Ectodermal cell (in vitro differentiated cells): ENCODE results near the gene TENM3.

Experiments used
- H3K27ac ChIP-seq: 2 replicates; pipeline ENCODE4 v1.7.0; 2013; ENCODE audit warnings: mild to moderate bottlenecking, low read depth, low read length; ENCODE audit not compliant: insufficient read depth, poor library complexity, severe bottlenecking
- H3K27me3 ChIP-seq: 2 replicates; pipeline ENCODE4 v1.7.0; 2013; ENCODE audit warnings: mild to moderate bottlenecking, low read length; ENCODE audit not compliant: insufficient read depth, control insufficient read depth, poor library complexity, severe bottlenecking
- H3K36me3 ChIP-seq: one replicate; pipeline ENCODE4 v1.7.0; 2013; ENCODE audit warnings: low read length; ENCODE audit not compliant: control insufficient read depth, insufficient read depth
- H3K4me1 ChIP-seq: one replicate; pipeline ENCODE4 v1.7.0; 2013; ENCODE audit warnings: low read length; ENCODE audit not compliant: control insufficient read depth, insufficient read depth
- H3K4me3 ChIP-seq: 2 replicates; pipeline ENCODE4 v1.7.0; 2013; ENCODE audit warnings: low read depth, low read length, control low read depth; ENCODE audit not compliant: insufficient read depth
- H3K9me3 ChIP-seq: 2 replicates; pipeline ENCODE4 v1.7.0; 2013; ENCODE audit warnings: mild to moderate bottlenecking, low read length, moderate library complexity; ENCODE audit not compliant: control insufficient read depth
- WGBS, 2 experiments: methylation state at CpG; one replicate each; pipeline ENCODE4 v1.1.7; 2013; ENCODE audit warnings: missing lambda C conversion rate in 2 of 2; 5-methylcytosine and 5-hydroxymethylcytosine counted together

TENM3 gene

DNA sequence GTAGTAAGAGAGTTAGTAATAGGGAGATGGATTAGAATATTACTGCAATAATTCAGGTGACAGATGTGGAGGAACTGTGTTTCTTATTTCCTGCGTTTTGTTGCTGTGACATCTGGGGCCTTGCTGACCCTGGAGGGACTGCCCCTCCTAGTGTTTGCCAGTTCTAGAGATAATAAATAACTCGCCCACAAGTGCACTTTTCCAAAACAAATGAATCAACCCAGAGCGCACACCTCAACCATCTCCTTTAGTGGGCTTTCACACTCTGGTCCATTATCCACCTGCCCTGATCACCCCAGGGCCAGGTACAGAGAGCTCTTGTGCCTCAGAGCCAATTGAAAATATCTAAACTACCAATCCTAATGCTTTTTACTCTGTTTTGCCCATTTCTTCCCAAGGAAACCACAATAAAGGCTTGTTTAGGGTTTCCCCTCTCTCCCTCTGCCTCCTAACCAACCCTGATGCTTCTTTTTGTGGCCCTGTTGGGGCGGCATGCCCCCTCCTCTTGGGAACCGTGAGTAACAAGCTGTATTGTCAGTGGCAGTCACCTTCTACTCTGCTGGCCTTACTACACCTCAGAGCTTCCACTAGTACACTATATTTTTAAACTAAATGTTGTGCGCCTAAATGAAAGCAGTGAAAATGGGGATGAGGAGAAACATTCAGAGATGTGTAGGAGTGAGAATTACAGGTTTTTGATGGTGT lies 270.5 kb downstream of the TENM3 start:
- Histone ChIP-seq H3K9me3 (no peaks in the 10 kb centered on the region), H3K36me3 (no peaks in the 10 kb centered on the region), H3K27me3 (no peaks in the 10 kb centered on the region), H3K4me3 (no peak overlapping the region), H3K4me1 (peaks cover 9% of the 10 kb centered on the region), H3K27ac (no peak overlapping the region)
- 81 to 85% methylated on average over 6 of the region's 6 CpGs for WGBS, 2 experiments

DNA sequence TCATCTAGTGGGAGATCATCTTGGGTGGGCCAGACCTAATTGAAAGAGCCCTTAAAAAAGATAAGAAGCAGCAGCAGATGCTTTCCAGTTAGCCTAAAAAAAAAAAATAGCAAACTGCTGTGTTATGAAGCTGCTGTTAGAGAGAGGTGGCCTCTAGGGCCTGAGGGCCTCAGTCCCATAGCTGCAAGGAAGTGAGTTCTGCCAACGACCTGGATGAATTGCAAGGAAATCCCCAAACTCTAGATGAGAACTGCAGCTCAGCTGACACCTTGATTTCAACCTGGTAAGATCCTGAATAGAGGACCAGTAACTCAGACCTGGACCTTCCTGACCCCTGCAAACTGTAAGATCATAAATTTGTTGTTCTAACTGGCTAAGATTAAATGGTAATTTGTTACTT lies 275.2 kb downstream of the TENM3 start:
- Histone ChIP-seq H3K36me3 (no peaks in the 10 kb centered on the region), H3K4me1 (no peaks in the 10 kb centered on the region), H3K27ac (no peak overlapping the region), H3K27me3 (no peaks in the 10 kb centered on the region), H3K9me3 (no peaks in the 10 kb centered on the region), H3K4me3 (no peak overlapping the region)
- 24 to 28% methylated on average over 1 of the region's 1 CpG for WGBS, 2 experiments

DNA sequence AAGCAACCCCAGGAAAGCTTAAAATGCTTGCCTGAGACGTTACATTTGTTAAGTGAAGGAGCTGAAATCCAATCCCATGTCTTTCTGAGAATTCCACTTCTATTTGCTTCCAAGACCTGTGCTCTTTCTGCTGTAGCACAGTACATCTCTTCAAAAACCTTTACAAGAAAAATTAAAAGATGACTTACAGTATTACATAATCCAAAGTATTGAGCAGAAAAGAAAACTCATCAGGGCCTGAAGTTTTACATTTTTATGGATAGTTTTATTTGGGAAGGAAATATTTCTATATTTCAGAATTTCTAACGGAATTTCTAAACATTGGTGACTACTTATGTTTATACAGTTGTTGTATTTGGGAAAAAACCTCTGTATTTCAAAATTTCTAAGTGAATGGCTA lies 276.3 kb downstream of the TENM3 start:
- Histone ChIP-seq H3K36me3 (no peaks in the 10 kb centered on the region), H3K27ac (no peak overlapping the region), H3K4me3 (no peak overlapping the region), H3K27me3 (no peaks in the 10 kb centered on the region), H3K4me1 (no peaks in the 10 kb centered on the region), H3K9me3 (no peaks in the 10 kb centered on the region)
- WGBS, 2 experiments: 75 to 76% methylated on average over 2 of the region's 2 CpGs

DNA sequence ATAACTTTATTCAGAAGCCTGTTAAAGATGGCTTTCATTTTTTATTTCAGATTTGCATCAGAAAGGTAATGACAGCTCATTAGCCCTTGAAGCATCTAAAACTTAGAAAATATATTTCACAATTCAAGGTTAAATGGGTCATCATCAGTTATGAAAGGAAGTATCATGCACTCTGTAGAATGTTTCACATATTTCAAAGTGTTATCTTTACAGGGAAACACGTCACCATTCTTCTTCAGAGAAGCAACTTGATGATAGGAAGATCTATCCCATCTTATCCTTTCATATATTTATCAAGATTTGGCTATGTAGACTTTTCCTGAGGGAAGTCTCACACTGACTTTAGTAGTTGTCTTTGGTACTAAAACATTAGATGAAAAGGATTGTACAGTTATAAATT lies 277.8 kb downstream of the TENM3 start:
- Histone ChIP-seq H3K36me3 (no peaks in the 10 kb centered on the region), H3K4me3 (no peak overlapping the region), H3K4me1 (peaks cover 3% of the 10 kb centered on the region), H3K27me3 (no peaks in the 10 kb centered on the region), H3K27ac (no peak overlapping the region), H3K9me3 (no peaks in the 10 kb centered on the region)
- WGBS, 2 experiments: 93% methylated on average over 1 of the region's 1 CpG; no CpG with 5 or more reads in 1 of the 2 experiments

- 91 to 97% methylated on average over 8 of the region's 8 CpGs for WGBS, 2 experiments
- no peak overlapping the region for H3K4me3 ChIP-seq
- H3K4me1 ChIP-seq: peaks cover 3% of the 10 kb centered on the region
- no peaks in the 10 kb centered on the region for H3K27me3 ChIP-seq
- no peaks in the 10 kb centered on the region for H3K9me3 ChIP-seq
- no peak overlapping the region for H3K27ac ChIP-seq
- H3K36me3 ChIP-seq: no peaks in the 10 kb centered on the region
Observed at GRCh38 chr4:182528819-182529218, 285.6 kb downstream of the TENM3 start.

DNA sequence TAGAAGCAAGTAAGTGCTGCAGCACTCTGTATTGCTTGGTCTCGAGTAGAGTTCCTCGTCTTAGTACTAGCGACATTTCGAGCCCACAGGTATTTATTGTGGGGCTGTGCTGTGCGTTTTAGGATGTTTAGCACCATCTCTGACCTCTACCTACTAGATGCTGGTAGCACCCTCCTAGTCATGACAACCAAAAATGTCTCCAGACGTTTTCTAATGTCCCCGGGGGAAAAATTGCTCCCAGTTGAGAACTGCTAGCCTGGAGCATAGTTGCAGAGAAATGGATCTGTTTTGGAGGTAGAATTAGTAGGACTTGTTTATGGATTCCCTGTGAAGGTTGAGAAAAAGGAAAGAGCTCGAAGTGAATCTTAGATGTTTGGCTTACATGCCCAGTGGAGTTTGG lies 287.2 kb downstream of the TENM3 start:
- H3K4me3 ChIP-seq: no peak overlapping the region
- WGBS, 2 experiments: 92 to 93% methylated on average over 8 of the region's 8 CpGs
- no peaks in the 10 kb centered on the region for H3K36me3 ChIP-seq
- H3K4me1 ChIP-seq: peaks cover 8% of the 10 kb centered on the region
- H3K9me3 ChIP-seq: no peaks in the 10 kb centered on the region
- H3K27ac ChIP-seq: no peak overlapping the region
- no peaks in the 10 kb centered on the region for H3K27me3 ChIP-seq

- Histone ChIP-seq H3K27me3 (no peaks in the 10 kb centered on the region), H3K9me3 (no peaks in the 10 kb centered on the region), H3K36me3 (no peaks in the 10 kb centered on the region), H3K4me1 (peaks cover 7% of the 10 kb centered on the region), H3K4me3 (no peak overlapping the region), H3K27ac (no peak overlapping the region)
- 94 to 95% methylated on average over 8 of the region's 8 CpGs for WGBS, 2 experiments
Observed at GRCh38 chr4:182531555-182532162, 288.5 kb downstream of the TENM3 start.

GRCh38 chr4:182532441-182532840 lies 289.2 kb downstream of the TENM3 start:
- whole genome bisulfite sequencing, 2 experiments: 95% methylated on average over 2 of the region's 2 CpGs; no CpG with 5 or more reads in 1 of the 2 experiments
- peaks cover 15% of the 10 kb centered on the region for H3K4me1 ChIP-seq

GRCh38 chr4:182533964-182534363 lies 290.8 kb downstream of the TENM3 start:
- Histone ChIP-seq H3K4me3 (no peak overlapping the region), H3K27me3 (no peaks in the 10 kb centered on the region), H3K27ac (peak overlapping the region; percentile 17), H3K36me3 (no peaks in the 10 kb centered on the region), H3K4me1 (peaks cover 26% of the 10 kb centered on the region), H3K9me3 (no peaks in the 10 kb centered on the region)
- WGBS, 2 experiments: 70 to 81% methylated on average over 1 of the region's 1 CpG

More at GRCh38 chr4:182532441-182532840, 289.2 kb downstream of the TENM3 start:
- Histone ChIP-seq H3K4me3 (no peak overlapping the region), H3K27me3 (no peaks in the 10 kb centered on the region), H3K9me3 (no peaks in the 10 kb centered on the region), H3K36me3 (no peaks in the 10 kb centered on the region), H3K27ac (no peak overlapping the region)

DNA sequence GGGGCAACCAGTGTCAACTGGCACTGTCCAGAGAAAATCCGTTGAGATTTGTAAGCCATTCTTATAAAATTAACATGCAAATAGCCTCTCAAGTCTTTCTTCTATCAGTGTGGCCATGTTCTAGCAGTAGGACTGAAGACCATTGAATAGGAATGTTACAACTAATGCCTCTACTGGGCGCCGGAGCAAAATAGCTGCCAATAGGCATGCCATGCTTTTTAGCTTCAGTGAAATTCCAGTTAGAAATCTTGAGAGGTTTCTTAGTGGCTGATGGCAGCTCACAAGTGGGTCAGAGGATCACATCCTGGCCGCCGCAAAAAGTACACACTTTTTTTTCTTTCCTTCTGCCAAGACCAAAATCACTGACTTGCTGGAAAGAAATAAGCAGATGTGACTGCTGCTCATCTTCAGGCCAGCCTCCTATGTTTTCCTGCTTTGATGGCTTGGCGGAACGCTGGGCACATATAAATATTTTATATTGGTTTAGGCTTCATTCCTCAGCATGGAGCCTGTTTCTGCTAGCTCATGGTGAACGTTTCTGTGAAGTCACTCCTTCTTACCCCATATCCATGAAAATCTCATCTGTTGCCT lies 293.1 kb downstream of the TENM3 start:
- Histone ChIP-seq H3K27ac (no peak overlapping the region), H3K4me1 (peaks cover 26% of the 10 kb centered on the region), H3K4me3 (no peak overlapping the region), H3K27me3 (no peaks in the 10 kb centered on the region), H3K9me3 (no peaks in the 10 kb centered on the region), H3K36me3 (no peaks in the 10 kb centered on the region)
- WGBS, 2 experiments: 46 to 48% methylated on average over 8 of the region's 8 CpGs
